ENCODE results near the gene FBLIM1.
"Not testable (repeated sequence)": the region's sequence is repeated elsewhere in the genome, so short reads cannot be mapped to it uniquely, and the experiment has no call there.

Gene FBLIM1

DNA sequence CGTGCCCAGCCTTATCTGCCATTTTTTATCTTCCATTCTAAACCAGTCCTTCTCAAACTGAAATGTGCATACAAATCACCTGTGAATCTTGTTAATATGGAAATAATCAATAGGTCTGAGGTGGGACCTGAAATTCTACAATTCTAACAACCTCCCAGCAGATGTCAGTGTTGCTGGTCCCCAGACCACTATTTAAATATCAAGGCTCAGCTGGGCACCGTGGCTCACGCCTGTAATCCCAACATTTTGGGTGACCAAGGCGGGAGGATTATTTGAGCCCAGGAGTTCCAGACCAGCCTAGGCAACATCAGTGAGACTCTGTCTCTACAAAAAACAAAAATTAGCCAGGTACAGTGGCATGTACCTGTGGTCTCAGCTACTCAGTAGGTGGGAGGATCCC lies 44.8 kb downstream of the FBLIM1 start:
- intact Hi-C loops (cut with DNase I) = no loop called here
- peak in 1 of 10 donors; percentile 12 for DNase-seq

- DNase-seq = no peak
- intact Hi-C loops (cut with DNase I) = no loop called here
These were observed 45.5 kb downstream of the FBLIM1 start for GRCh38 chr1:15804060-15804459.

GRCh38 chr1:15807121-15807520 lies 48.5 kb downstream of the FBLIM1 start:
- DNase-seq = no peak
- intact Hi-C loops (cut with DNase I) = no loop called here

DNA sequence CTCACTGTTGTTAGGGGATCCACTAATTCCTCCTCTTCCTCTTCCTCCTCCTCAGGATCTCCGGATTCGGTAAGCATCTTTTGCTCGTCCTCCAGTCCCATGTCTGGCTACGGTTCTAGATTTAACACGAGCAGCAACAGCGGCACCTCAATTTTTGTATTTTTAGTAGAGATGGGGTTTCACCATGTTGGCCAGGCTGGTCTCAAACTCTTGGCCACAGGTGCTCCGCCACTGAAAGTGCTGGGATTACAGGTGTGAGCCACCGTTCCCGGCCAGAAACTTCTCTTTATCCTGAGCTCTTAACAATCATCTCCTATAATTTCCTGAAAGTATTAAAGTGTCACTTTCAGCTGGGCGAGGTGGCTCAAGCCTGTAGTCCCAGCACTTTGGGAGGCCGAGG lies 49.0 kb downstream of the FBLIM1 start, which contains the start of gene UQCRHL:
UQCRHL (minus strand) TSS at position 101 of the 400 bp plus-strand sequence; CDS start at position 101, 0 bp downstream.
- peak in 2 of 10 donors; percentile 16 to 30 for DNase-seq
- intact Hi-C loops (cut with DNase I) = not testable (repeated sequence)

GRCh38 chr1:15808955-15809354 lies 50.4 kb downstream of the FBLIM1 start:
- intact Hi-C loops (cut with DNase I) = no loop called here
- DNase-seq = peak in 2 of 10 donors; percentile 13 to 37

- intact Hi-C loops (cut with DNase I) = no loop called here
- peak in 1 of 10 donors; percentile 1 for DNase-seq
These were observed 51.5 kb downstream of the FBLIM1 start for GRCh38 chr1:15810073-15810472.

GRCh38 chr1:15816674-15817073 lies 58.1 kb downstream of the FBLIM1 start:
- intact Hi-C loops (cut with DNase I) = loop anchor here (5.0 kb wide), 1 partner anchor 176 kb away; no protein-coding TSS in a partner anchor
- DNase-seq = no peak

- intact Hi-C loops (cut with DNase I) = no loop called here
- no peak for DNase-seq
These were observed 61.9 kb downstream of the FBLIM1 start for GRCh38 chr1:15820478-15820877.

DNA sequence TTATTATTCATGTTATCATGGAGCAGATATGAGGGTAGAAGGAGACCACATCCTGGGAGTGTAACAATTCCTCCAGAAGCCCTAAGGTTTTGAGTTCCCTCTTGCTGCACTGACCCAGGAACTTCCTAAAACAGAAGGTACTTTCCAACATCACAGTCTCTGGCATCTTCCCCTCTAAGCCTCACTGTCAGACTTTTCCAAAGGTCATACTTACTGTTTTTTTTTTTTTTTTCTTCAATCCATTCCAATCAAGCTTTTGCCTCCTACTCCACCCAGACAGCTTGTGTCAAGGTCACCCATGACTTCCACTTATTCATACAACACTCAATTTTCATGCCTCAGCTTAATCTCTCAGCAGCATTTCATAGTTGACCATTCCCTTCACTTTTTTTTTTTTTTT lies 67.2 kb downstream of the FBLIM1 start:
- intact Hi-C loops (cut with DNase I) = no loop called here
- DNase-seq = no peak

DNA sequence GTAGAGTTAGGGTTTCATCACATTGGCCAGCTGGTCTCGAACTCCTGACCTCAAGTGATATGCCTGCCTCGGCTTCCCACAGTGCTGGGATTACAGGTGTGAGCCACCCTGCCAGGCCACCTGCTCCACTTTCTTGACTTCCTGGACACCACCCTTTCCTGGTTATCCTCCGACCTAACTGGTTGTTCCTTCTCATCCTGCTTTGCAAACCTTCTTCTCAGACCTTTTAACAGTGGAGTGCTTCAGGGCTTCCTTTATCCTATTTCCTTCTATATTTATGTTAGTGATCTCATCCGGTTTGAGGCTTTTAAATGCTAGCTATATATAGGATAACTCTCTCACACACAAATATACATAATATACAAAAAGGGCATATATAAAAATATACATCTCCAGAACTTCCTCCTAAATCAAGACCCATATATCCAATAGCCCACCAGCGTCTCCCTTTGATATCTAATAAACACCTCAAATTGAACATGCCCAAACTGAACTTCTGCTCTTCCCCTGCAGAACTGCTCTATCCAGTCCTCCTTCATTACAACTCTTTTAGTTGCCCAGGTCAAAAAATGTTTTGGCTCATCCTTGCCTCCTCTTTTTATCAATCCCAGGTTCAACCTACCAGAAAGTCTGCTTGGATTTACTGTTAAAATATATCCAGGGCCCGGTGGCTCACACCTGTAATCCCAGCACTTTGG lies 68.4 kb downstream of the FBLIM1 start:
- no peak for DNase-seq
- intact Hi-C loops (cut with DNase I) = no loop called here

DNA sequence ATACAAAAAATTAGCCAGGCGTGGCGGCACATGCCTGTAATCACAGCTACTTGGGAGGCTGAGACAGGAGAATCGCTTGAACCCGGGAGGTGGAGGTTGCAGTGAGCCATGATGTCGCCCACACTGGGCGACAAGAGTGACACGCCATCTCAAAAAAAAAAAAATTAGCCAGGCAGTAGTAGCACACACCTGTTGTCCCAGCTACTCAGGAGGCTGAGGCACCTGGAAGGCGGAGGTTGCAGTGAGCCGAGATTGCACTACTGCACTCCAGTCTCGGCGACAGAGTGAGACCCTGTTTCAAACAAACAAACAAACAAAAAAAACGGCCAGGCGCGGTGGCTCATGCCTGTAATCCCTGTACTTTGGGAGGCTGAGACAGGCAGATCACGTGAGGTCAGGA lies 69.0 kb downstream of the FBLIM1 start:
- intact Hi-C loops (cut with DNase I) = not testable (repeated sequence)
- peak in 1 of 10 donors; percentile 8 for DNase-seq

DNA sequence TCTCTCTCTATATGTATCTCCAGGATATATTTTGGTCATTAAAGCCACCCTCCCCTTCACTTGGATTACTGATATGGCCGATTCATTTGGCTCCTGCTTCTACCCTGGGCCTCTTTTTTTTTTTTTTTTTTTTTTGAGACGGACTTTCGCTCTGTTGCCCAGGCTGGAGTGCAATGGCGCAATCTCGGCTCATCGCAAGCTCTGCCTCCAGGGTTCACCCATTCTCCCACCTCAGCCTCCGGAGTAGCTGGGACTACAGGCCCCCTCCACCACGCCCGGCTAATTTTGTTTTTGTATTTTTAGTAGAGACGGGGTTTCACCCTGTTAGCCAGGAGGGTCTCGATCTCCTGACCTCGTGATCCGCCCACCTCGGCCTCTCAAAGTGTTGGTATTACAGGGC lies 70.3 kb downstream of the FBLIM1 start:
- peak in 2 of 10 donors; percentile 9 to 24 for DNase-seq
- intact Hi-C loops (cut with DNase I) = not testable (repeated sequence)

DNA sequence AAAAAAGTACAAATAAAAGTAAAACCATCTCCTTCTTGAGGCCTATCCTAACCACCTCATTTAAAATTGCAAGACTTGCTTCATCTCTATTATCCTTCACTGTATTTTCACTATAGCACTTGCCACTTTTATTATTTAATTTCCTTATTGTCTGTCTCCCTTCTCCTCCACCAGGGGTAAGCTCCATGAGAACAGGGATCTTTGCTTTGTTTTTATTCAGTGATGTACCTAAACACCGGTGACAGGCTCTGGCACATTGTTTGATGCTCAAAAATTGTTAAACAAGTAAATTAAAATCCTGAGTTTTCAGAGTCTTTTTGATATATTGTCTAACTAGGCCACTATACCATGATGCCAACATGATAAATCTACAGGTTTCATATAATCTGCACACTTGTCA lies 71.7 kb downstream of the FBLIM1 start:
- no peak for DNase-seq
- intact Hi-C loops (cut with DNase I) = loop anchor here (5.0 to 10.0 kb wide), 2 partner anchors 57 to 145 kb away; partner anchors contain the start of gene ZBTB17

GRCh38 chr1:15833069-15833679 lies 74.6 kb downstream of the FBLIM1 start:
- intact Hi-C loops (cut with DNase I) = loop anchor here (5.0 to 10.0 kb wide), 2 partner anchors 54 to 142 kb away; partner anchors contain the start of gene ZBTB17
- DNase-seq = peak in 8 of 10 donors; percentile 23 to 77 (median 32)

DNA sequence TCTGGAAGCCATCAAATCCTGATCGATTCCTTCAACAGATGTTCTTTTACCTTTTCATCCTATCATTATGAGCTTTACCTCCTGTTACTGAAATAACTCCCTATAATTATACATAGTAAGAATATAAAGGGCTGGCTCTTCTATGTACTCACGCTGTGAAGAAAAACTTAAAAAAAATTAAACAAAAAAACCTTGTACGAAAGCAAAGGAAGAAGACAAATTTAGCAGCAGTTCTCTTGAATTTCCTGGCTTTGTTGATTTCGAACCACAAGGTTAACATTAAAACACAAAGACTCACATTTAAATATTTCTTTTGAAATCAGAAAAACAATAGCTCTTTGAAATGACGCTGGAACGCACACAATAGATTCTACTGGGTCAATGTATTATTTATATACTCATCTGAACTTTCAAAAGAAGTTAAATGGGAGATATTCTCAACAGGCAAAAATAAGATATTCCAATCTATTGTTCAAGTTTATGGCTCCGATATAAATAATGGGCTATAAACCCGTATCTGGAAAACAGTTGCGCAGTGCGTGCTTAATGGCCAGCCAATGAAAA lies 75.3 kb downstream of the FBLIM1 start:
- intact Hi-C loops (cut with DNase I) = loop anchor here (5.0 to 10.0 kb wide), 2 partner anchors 53 to 141 kb away; partner anchors contain the start of gene ZBTB17

GRCh38 chr1:15834406-15835204 lies 76.0 kb downstream of the FBLIM1 start:
- intact Hi-C loops (cut with DNase I) = loop anchor here (1.0 to 10.0 kb wide), 3 partner anchors 13 to 140 kb away; partner anchors contain the start of genes SPEN and ZBTB17
- peak; percentile 74 to 97 (median 80) for DNase-seq

More for the DNA sequence above, 75.3 kb downstream of the FBLIM1 start:
- no peak for DNase-seq

DNA sequence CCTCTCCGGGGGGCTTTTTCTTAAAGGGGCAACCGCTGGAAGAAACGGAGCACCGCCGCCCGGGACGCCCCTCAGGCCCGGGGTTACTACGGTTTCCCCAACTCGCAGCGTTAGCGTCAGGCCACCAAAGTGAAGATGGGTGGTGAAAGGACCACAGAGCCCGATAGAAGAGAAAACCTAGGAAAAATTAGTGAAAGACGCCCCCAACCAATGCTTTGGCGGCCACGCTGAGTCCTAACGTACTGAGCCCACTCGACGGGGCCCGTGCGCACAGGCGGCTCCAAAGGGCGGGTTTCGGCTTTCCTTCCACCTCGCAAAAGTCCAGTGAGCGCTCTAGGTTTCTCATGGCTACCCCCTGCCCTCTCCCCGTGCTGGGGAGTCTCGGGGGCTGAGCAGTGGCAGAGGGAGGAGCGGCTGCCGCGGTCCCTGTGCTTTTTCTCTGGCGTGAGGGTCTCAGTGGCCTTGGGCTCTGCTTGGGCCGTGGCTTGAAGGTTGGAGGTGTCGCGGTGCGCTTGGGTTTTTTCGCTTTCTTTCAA lies 76.7 kb downstream of the FBLIM1 start:
- DNase-seq = no peak
- intact Hi-C loops (cut with DNase I) = loop anchor here (1.0 to 10.0 kb wide), 2 partner anchors 12 to 140 kb away; partner anchors contain the start of genes SPEN and ZBTB17

GRCh38 chr1:15835741-15836510 lies 77.3 kb downstream of the FBLIM1 start:
- peak; percentile 97 to 100 (median 98) for DNase-seq
- intact Hi-C loops (cut with DNase I) = loop anchor here (1.0 to 10.0 kb wide), 2 partner anchors 11 to 139 kb away; partner anchors contain the start of genes SPEN and ZBTB17

Data from posterior cingulate gyrus (tissue), 11 donors.